HG03108 (cell line): Measurements from ENCODE around the gene CRADD.
"Not testable (repeated sequence)": the region's sequence is repeated elsewhere in the genome, so short reads cannot be mapped to it uniquely, and the experiment has no call there.

Experiments
- ATAC-seq: cut with Tn5 transposase; IDR thresholded peaks from one replicate; pipeline ENCODE4 v1.9.1; 2021; ENCODE audit warnings: moderate library complexity; ENCODE audit not compliant: unreplicated experiment

Gene CRADD

DNA sequence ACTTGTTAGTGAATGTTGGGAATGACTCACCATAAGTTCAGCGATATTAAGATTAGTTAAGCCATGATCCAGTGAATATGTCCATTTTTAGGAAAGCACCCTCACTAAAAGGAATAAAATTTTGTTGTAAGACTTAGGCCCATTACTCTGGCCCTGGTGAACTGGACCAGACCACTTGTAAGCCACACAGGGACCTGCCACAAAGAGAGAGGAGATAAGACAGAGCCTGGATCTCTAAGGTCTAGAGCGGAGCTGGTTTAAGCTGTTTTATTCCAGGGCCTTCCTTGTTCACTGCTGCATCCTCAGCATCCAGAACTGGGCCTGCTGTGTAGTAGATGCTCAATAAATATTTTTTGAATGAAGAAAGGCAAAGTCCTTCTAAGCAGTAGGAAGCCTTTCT lies 79.1 kb downstream of the CRADD start:
- no peak for ATAC-seq

- no peak for ATAC-seq
Observed at GRCh38 chr12:93757792-93758694, 80.9 kb downstream of the CRADD start.

DNA sequence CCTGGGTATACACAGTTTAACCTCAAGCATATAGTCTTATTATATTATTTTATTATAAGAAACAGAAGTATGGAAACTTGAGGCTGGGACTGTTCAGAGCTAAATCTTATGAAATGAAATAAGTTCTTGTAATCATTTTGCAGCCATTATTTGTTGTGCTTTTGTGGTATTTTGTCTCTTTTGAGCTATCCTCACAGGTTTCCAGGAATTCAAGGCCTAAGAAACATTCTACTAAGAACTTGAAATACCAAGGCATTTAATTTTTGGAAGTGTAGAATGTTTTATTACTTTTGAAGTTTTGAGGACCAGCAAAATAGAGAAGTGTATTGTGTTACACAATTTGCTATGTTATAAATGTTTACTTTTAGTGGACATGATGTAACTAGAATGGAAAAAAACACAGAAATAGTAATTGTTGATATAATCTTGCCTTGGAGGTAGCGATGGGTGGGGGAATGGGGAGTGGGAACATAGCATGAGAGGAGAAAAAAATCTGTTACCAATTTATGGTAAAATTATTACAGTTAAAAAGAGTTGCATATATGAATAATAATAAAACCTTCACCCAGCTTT lies 81.7 kb downstream of the CRADD start:
- no peak for ATAC-seq

DNA sequence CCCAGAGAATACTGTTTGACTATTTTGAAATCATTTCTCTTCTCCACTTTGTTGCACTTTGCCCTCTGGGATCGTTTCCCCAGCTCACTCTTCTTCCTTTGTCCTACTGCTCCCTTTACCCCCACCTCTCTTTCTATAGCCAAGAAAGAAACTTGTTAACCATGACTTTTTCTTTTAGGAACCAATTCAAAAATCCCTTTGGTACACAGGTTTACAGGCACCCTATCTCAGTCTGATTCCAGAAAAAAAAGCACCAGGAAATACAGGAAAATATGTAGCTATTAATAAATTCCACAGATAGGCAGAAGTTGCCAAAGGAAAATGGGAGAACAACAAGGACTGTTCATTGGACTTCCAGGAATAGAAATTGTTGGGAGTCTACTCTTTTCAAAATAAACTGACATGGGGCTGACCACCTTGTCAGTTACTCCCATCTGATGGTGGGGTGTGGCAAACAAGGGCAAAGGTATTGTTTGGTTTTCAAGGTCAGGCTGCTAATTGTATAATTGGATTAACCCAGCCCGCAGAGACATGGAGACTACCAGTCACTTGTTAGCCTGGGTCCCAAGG lies 82.4 kb downstream of the CRADD start:
- no peak for ATAC-seq

GRCh38 chr12:93760275-93760875 lies 83.2 kb downstream of the CRADD start:
- ATAC-seq, result no peak

GRCh38 chr12:93762059-93762719 lies 85.0 kb downstream of the CRADD start:
- ATAC-seq, result no peak

DNA sequence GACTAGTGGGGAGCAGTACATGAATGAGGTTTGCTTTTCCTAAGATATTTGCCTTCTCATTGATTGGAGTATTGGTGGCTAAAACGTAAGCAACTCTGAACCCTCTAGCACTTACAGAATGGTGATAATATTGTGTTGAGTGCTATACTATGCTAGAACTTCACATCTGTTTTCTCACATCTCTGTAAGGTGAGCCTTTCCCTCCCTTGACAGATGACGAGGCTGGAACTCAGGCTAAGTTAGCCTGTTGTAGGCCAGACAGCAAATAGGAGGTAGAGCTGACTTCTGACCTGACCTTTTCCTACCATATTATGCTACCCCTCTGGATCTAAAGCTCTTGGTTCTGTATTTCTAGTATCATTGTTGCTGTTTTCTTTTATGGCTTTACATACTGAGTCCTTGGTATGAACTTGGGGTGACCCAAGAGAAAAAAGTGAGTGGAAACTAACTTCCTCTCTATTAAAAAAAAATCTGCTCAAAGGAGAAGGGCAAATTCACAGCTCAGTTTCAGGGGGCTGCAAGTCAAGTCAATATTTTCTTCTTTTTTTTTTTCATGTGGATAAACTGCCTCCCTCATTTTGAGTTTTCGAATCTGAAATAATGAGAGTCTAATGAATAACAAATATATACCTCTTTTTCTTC lies 85.9 kb downstream of the CRADD start:
- ATAC-seq, result no peak

GRCh38 chr12:93763746-93764147 lies 86.6 kb downstream of the CRADD start:
- no peak for ATAC-seq

DNA sequence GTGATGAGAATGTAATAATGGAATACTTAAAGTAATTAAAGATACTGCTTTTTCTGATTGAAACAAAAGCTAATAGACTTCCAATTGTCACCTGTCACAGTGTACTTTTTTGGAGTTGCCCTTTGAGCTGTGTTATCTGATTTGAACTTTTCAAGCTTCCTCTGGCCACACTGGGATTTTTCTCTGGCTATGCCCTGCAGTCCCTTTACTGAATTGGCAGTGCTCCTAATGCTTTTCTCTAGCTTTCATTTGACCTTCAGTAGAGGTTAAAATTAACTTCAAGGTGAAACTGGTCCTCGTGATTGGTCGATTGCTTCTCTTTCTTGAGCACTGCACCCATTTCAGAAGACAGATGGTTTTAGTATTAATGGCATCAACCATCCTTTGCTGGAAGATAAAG lies 89.2 kb downstream of the CRADD start:
- ATAC-seq, result no peak

DNA sequence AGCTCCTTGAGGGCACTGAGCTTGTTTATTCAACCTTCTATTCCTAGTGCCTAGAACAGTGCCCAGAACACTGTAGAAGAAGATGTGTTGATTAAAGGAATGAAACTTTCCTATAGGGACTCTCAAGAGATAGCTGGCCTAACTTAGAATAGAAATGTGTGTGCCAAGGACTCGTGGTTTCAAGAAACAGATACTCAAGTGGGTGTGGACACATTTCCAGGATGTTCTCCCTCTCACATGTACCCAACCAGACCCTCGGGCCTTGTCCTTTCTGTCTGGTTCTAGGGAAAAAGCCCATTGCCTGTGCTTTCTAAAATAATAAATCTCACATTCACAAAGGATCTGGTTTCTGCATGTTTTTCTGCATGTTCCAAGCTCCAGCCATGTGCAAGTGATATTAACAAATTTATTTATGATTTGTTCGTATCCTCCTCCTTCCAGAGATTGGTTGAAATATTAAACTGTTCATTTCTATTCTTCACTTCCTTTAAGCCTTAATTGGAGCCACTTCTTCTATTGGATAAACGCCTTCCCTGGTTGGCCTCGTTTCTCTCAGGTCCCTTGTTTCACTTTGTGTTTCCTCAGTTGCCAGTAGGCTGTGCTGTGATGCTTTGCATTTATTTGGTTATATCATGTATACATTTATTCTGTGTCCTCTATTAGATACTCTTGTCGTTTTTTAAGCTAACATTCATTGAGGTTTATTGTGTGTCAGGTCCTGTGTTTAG lies 89.8 kb downstream of the CRADD start:
- no peak for ATAC-seq

DNA sequence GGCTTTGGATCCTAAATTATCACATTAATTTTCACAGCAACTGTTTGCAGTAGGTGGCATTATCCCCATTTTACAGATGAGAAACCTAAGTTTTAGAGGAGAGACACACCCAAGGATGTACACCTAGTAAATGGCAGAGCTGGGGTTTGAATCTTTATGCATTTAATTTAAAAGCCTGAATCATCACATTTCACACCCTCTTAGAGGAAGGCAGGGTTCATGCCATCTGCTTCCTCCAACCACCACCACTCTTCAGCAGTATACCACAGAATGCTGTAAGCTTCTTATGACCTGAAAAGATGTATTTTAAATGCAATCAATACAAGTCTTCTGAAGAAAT lies 90.3 kb downstream of the CRADD start:
- ATAC-seq, result no peak

- ATAC-seq, result no peak
Observed at GRCh38 chr12:93772003-93772700, 95.0 kb downstream of the CRADD start.

GRCh38 chr12:93773122-93773871 lies 96.1 kb downstream of the CRADD start:
- ATAC-seq, result no peak

- no peak for ATAC-seq
Observed at GRCh38 chr12:93776581-93777018, 99.4 kb downstream of the CRADD start.

DNA sequence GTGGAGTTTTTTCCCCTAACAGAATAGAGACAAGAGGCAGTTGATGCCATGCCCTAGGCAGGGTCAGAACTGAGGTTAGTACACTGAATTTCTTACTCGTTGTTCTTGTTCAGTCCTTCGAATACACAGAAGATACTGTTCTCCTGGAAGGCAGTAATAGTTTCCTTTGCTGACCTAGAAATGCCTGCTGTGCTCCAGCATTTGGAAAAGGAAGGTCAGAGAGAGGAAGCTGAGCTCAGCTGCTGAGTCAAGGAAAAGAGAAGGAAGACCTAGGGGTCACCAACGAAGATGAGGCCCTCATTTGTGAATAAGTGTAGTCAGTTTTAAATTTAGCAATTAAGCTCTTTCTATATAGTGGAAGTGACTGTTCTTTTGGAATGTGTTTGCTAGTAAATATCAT lies 100.1 kb downstream of the CRADD start:
- no peak for ATAC-seq

GRCh38 chr12:93778306-93778705 lies 101.1 kb downstream of the CRADD start:
- no peak for ATAC-seq

- ATAC-seq, result no peak
Observed at GRCh38 chr12:93778766-93779165, 101.6 kb downstream of the CRADD start.

GRCh38 chr12:93780101-93780641 lies 103.0 kb downstream of the CRADD start:
- ATAC-seq, result no peak

- ATAC-seq, result not testable (repeated sequence)
Observed at GRCh38 chr12:93780886-93781285, 103.7 kb downstream of the CRADD start.
